Trophoblast cell (in vitro differentiated cells and primary cell): ENCODE data around the gene PPP1R12A.

ENCODE experiments used
- DNase-seq, 2 donors: peaks; one replicate each; pipeline ENCODE4 v3.0.0-alpha.2; 2016
- H2AFZ ChIP-seq: 2 replicates; pipeline ENCODE4 v1.6.1; 2013; ENCODE audit warnings: low read length, moderate library complexity, mild to moderate bottlenecking; ENCODE audit not compliant: insufficient read depth, poor library complexity
- H2AK5ac ChIP-seq: 2 replicates; pipeline ENCODE4 v1.6.1; 2013; ENCODE audit warnings: mild to moderate bottlenecking, low read length
- H2BK120ac ChIP-seq: 2 replicates; pipeline ENCODE4 v1.6.1; 2013; ENCODE audit warnings: low read length, mild to moderate bottlenecking, moderate library complexity; ENCODE audit not compliant: insufficient read depth, poor library complexity
- H2BK12ac ChIP-seq: 2 replicates; pipeline ENCODE4 v1.6.1; 2013; ENCODE audit warnings: mild to moderate bottlenecking, low read length, moderate library complexity
- H2BK5ac ChIP-seq: 2 replicates; pipeline ENCODE4 v1.6.1; 2013; ENCODE audit warnings: low read length, low read depth, moderate library complexity, mild to moderate bottlenecking; ENCODE audit not compliant: poor library complexity
- H3K14ac ChIP-seq: 2 replicates; pipeline ENCODE4 v1.6.1; 2013; ENCODE audit warnings: mild to moderate bottlenecking, low read length
- H3K18ac ChIP-seq: 2 replicates; pipeline ENCODE4 v1.6.1; 2013; ENCODE audit warnings: mild to moderate bottlenecking, low read length
- H3K23ac ChIP-seq: 2 replicates; pipeline ENCODE4 v1.6.1; 2013; ENCODE audit warnings: low read length
- H3K27ac ChIP-seq: 2 replicates; pipeline ENCODE4 v1.5.1; 2013; ENCODE audit warnings: low read depth, mild to moderate bottlenecking, inconsistent platforms, low read length, moderate library complexity
- H3K27me3 ChIP-seq: 2 replicates; pipeline ENCODE4 v1.6.1; 2013; ENCODE audit warnings: inconsistent platforms, mild to moderate bottlenecking, low read length, moderate library complexity; ENCODE audit not compliant: insufficient read depth
- H3K36me3 ChIP-seq, 2 experiments: 1 replicate in 1 of 2; 2 replicates in 1 of 2; pipeline ENCODE4 v1.6.1; 2013; ENCODE audit warnings: low read length in 2 of 2, mild to moderate bottlenecking in 2 of 2, moderate library complexity in 1 of 2; ENCODE audit not compliant: insufficient read depth in 2 of 2, control insufficient read depth in 1 of 2
- H3K4ac ChIP-seq: 2 replicates; pipeline ENCODE4 v1.6.1; 2013; ENCODE audit warnings: low read depth, mild to moderate bottlenecking, low read length, moderate library complexity
- H3K4me1 ChIP-seq, 2 experiments: 1 replicate in 1 of 2; 2 replicates in 1 of 2; pipeline ENCODE4 v1.6.1; 2013; ENCODE audit warnings: low read length in 2 of 2, mild to moderate bottlenecking in 2 of 2, moderate library complexity in 1 of 2; ENCODE audit not compliant: insufficient read depth in 2 of 2, control insufficient read depth in 1 of 2
- H3K4me2 ChIP-seq: 2 replicates; pipeline ENCODE4 v1.6.1; 2013; ENCODE audit warnings: inconsistent platforms, mild to moderate bottlenecking, low read length, moderate library complexity
- H3K4me3 ChIP-seq: 2 replicates; pipeline ENCODE4 v1.5.1; 2013; ENCODE audit warnings: mild to moderate bottlenecking, low read depth, low read length, inconsistent platforms
- H3K79me1 ChIP-seq: one replicate; pipeline ENCODE4 v1.6.1; 2013; ENCODE audit warnings: low read length
- H3K79me2 ChIP-seq: 2 replicates; pipeline ENCODE4 v1.6.1; 2013; ENCODE audit warnings: low read length, mild to moderate bottlenecking; ENCODE audit not compliant: control insufficient read depth, insufficient read depth, poor library complexity
- H3K9ac ChIP-seq: 2 replicates; pipeline ENCODE4 v1.6.1; 2013; ENCODE audit warnings: mild to moderate bottlenecking, low read length
- H3K9me3 ChIP-seq: 2 replicates; pipeline ENCODE4 v1.6.1; 2013; ENCODE audit warnings: low read depth, mild to moderate bottlenecking, control low read depth, inconsistent platforms, low read length; ENCODE audit not compliant: insufficient read depth
- H4K12ac ChIP-seq: 2 replicates; pipeline ENCODE4 v1.6.1; 2013; ENCODE audit warnings: low read depth, mild to moderate bottlenecking, low read length, moderate library complexity
- H4K8ac ChIP-seq: 2 replicates; pipeline ENCODE4 v1.6.1; 2013; ENCODE audit warnings: low read depth, mild to moderate bottlenecking, low read length, moderate library complexity
- H4K91ac ChIP-seq: one replicate; pipeline ENCODE4 v1.6.1; 2013; ENCODE audit warnings: low read depth, mild to moderate bottlenecking, low read length, moderate library complexity
- WGBS: extraction: QIAGEN DNeasy Blood & Tissue Kit; methylation state at CpG from one replicate; pipeline ENCODE4 v1.1.7; 2013; ENCODE audit warnings: missing lambda C conversion rate; ENCODE audit not compliant: insufficient read length, insufficient coverage; ENCODE audit errors: extremely low coverage; 5-methylcytosine and 5-hydroxymethylcytosine counted together

PPP1R12A gene

DNA sequence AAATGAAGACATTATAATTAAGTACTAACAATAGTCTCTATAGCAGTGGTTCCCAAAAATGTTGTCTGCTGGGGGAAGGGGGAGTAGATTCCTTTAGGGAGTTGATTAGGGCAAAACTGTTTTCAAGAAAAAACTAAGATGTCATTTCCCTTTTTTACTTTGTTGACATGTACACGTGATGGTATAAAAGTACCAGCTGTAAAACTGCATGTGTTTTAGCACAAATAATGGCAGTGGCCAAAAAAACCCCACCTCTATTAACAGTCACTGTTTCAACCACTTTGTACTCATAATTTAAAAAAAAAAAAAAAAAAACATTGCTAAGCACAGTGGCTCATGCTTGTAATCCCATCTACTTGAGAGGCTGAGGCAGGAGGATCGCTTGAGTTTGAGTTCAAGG, 61.7 kb downstream of the PPP1R12A start:
- Histone ChIP-seq H4K12ac (no peak overlapping the region), H3K14ac (no peak overlapping the region), H3K79me1 (no peaks in the 10 kb centered on the region), H3K9ac (no peak overlapping the region), H3K4me3 (no peak overlapping the region), H2BK120ac (no peak overlapping the region), H3K27ac (no peak overlapping the region), H2BK5ac (no peak overlapping the region), H2AK5ac (no peak overlapping the region), H3K18ac (no peak overlapping the region), H3K4me2 (no peak overlapping the region), H4K8ac (no peak overlapping the region), H3K27me3 (no peaks in the 10 kb centered on the region), H3K23ac (no peak overlapping the region), H4K91ac (no peak overlapping the region), H3K4me1 (peaks cover 0 to 2% of the 10 kb centered on the region in 2 experiments), H3K9me3 (no peaks in the 10 kb centered on the region), H2BK12ac (no peak overlapping the region), H3K36me3 (peaks cover 0 to 1% of the 10 kb centered on the region in 2 experiments), H3K4ac (no peak overlapping the region), H2AFZ (no peak overlapping the region), H3K79me2 (no peaks in the 10 kb centered on the region)
- DNase-seq: no peak
- WGBS: no CpG with 5 or more reads among the region's 2 CpGs

DNA sequence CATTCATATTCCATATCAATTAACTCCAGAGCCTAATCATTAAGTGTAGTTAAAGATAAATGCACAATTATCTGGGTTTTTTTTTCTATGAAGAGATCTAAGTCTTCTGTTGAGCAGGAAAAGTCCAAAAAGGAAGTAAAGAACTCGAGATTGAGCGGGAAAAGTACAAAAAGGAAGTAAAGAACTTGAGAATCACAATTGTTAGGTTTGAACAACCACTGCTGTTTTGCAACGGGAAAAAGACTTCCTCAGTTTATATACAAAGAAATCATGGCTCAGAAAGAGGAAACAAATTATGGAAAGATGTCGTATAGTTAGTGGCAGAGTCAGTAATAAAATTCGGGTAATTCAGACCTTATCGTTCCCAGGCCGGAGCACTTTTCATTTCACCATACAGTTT, 63.3 kb downstream of the PPP1R12A start:
- Histone ChIP-seq H3K4me1 (peaks cover 0 to 2% of the 10 kb centered on the region in 2 experiments), H3K14ac (no peak overlapping the region), H4K91ac (no peak overlapping the region), H3K23ac (no peak overlapping the region), H2AK5ac (no peak overlapping the region), H3K4me3 (no peak overlapping the region), H3K9me3 (no peaks in the 10 kb centered on the region), H3K4ac (no peak overlapping the region), H2BK12ac (no peak overlapping the region), H3K27ac (no peak overlapping the region), H2BK5ac (no peak overlapping the region), H3K9ac (no peak overlapping the region), H3K18ac (no peak overlapping the region), H4K8ac (no peak overlapping the region), H3K36me3 (peaks cover 1 to 4% of the 10 kb centered on the region in 2 experiments), H2BK120ac (no peak overlapping the region), H4K12ac (no peak overlapping the region), H3K4me2 (no peak overlapping the region), H3K79me2 (no peaks in the 10 kb centered on the region), H3K79me1 (no peaks in the 10 kb centered on the region), H3K27me3 (no peaks in the 10 kb centered on the region), H2AFZ (no peak overlapping the region)
- no peak for DNase-seq
- no CpG with 5 or more reads among the region's 7 CpGs for WGBS

DNA sequence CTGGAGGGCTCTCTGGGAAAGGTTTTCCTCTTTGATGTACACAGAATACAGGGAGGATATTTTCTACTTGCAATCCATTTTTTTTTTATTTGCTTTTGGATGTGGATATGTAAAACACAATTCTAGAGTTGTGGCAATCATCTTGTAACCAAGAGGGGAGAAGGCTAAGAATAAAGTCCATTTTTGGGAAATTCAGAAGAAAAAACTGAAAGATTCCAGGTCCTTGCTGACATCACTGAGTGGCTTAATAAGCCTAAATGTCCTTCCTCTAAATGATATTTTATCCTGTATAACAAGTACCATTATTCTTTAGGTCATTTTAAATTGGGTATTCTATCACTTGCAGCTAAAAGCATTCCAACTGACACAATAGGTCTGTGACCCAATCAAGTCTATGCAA, 64.0 kb downstream of the PPP1R12A start:
- Histone ChIP-seq H2BK12ac (no peak overlapping the region), H3K23ac (no peak overlapping the region), H3K9ac (no peak overlapping the region), H4K12ac (no peak overlapping the region), H4K8ac (no peak overlapping the region), H3K14ac (no peak overlapping the region), H3K9me3 (no peaks in the 10 kb centered on the region), H3K4me2 (no peak overlapping the region), H3K79me1 (no peaks in the 10 kb centered on the region), H4K91ac (no peak overlapping the region), H3K79me2 (no peaks in the 10 kb centered on the region), H3K4me3 (no peak overlapping the region), H2BK120ac (no peak overlapping the region), H2BK5ac (no peak overlapping the region), H3K4me1 (peaks cover 0 to 2% of the 10 kb centered on the region in 2 experiments), H3K27me3 (no peaks in the 10 kb centered on the region), H3K18ac (no peak overlapping the region), H3K4ac (no peak overlapping the region), H3K36me3 (peaks cover 1 to 4% of the 10 kb centered on the region in 2 experiments), H3K27ac (no peak overlapping the region), H2AK5ac (no peak overlapping the region), H2AFZ (no peak overlapping the region)
- no peak for DNase-seq

DNA sequence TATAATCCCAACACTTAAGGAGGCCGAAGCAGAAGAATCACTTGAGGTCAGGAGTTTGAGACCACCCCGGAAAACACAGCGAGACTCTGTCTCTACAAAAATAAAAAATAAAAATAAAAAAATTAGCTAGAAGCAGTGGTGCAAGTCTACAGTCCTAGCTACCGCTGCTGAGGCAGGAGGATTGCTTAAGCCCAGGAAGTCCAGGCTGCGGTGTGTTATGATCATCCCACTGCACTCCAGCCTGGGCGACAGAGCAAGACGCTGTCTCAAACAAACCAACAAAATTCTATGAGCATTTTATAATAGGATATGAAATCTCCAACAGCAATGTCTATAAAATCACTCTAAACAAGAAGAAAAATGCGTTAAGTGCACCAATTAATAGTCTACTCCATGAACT, 75.3 kb downstream of the PPP1R12A start:
- Histone ChIP-seq H3K79me1 (no peaks in the 10 kb centered on the region), H3K14ac (no peak overlapping the region), H2BK5ac (no peak overlapping the region), H3K23ac (no peak overlapping the region), H2BK120ac (no peak overlapping the region), H3K36me3 (no peaks in the 10 kb centered on the region), H3K9me3 (no peaks in the 10 kb centered on the region), H3K9ac (no peak overlapping the region), H2AK5ac (no peak overlapping the region), H3K4me2 (no peak overlapping the region), H3K4ac (no peak overlapping the region), H3K4me1 (peaks cover 5 to 8% of the 10 kb centered on the region in 2 experiments), H3K4me3 (no peak overlapping the region), H3K79me2 (peaks cover 9% of the 10 kb centered on the region), H3K18ac (no peak overlapping the region), H3K27ac (no peak overlapping the region), H2BK12ac (no peak overlapping the region), H4K91ac (no peak overlapping the region), H3K27me3 (no peaks in the 10 kb centered on the region), H4K8ac (no peak overlapping the region), H4K12ac (no peak overlapping the region), H2AFZ (no peak overlapping the region)
- whole genome bisulfite sequencing: no CpG with 5 or more reads among the region's 8 CpGs
- no peak for DNase-seq
